DMS53 treated with DMSO at 0.1 percent for 48 hours (cell line): ENCODE data around the gene KISS1R.
A peak's percentile ranks its signal among the peaks of the same experiment; 100 is the strongest.

Experiments used
- DNase-seq: peaks from one replicate; lab custom pipeline; 2025; ENCODE audit not compliant: unreplicated experiment; lab: John Stamatoyannopoulos, UW

Gene KISS1R

DNA sequence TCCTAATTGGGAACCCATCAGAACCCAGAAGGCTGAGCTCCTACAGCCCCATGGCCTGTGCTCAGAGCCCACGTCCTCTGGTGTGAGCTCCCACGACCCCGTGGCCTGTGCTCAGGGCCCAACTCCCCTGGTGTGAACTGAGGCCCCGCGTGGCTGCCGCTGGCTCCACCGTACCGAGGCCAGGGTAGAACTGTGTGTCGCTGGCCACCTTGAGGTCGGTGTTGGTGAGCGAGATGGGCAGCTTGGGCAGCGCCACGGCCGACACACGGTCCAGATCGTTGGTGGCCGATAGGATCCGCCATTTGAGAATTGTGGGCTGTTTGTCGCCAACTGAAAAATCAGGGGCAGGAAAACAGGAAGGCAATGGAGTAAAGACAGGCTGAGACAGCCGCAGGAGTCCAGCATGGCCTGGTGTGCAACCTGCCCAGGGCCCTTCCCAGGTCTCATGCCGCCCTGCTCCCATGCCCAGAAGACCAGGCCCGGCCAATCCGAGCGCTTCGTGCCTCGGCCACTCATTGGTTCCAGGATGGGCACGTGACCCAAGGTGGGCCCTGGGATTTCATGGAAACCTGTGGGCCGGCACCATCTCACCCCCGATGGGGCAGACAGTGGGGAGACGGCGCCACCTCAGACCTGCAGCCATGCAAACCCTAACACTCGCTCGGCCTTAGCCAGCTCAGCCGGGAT is 35.6 kb upstream of the KISS1R start:
- no peak for DNase-seq

DNA sequence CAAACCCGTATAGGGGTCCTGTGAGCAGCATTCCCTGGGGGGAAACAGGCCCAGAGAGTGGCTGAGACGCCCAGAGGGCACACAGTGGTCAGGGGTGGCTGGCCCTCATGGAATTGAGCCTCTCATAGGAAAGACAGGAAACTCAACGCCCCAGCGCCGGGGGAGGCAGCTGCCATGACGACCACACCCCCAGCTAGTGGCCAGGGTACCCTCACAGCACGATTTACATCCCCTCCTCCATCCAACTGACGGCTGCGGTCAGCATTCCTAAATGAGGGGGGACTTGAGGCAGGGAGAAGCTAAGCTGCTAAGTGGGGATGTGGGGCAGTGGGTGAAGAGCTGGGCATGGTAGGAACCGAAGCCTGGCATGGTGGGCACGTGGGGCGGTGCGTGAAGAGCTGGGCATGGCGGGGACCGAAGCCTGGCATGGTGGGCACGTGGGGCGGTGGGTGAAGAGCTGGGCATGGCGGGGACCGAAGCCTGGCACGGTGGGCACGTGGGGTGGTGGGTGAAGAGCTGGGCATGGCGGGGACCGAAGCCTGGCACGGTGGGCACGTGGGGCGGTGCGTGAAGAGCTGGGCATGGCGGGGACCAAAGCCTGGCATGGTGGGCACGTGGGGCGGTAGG is 34.1 kb upstream of the KISS1R start:
- no peak for DNase-seq

DNA sequence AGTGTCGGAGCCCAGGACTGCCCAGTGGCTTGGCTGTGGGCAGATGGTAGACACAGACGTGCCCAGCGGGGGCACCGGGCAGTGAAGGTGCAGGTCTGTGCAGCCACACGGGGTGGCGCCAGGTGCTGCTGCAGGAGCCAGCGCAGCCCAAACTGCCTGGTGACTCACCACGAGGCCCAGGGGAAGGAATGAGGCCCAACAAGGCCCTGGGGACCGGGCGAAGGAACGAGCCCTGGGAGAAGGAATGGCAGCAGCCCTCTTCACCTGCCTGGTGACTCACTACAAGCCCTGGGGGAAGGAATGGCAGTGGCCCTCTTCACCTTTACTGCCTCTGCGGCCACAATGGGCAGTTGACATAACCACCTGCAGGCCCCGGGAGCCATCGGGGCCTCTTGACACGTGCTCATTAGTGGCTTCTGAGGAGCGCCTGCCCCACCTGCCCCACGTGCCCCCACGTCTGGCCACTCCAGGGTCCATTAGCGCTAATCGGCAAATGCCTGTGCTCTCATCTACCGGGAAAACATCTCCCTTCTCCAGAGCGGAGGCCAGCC is 33.4 kb upstream of the KISS1R start:
- DNase-seq = peak; percentile 75

DNA sequence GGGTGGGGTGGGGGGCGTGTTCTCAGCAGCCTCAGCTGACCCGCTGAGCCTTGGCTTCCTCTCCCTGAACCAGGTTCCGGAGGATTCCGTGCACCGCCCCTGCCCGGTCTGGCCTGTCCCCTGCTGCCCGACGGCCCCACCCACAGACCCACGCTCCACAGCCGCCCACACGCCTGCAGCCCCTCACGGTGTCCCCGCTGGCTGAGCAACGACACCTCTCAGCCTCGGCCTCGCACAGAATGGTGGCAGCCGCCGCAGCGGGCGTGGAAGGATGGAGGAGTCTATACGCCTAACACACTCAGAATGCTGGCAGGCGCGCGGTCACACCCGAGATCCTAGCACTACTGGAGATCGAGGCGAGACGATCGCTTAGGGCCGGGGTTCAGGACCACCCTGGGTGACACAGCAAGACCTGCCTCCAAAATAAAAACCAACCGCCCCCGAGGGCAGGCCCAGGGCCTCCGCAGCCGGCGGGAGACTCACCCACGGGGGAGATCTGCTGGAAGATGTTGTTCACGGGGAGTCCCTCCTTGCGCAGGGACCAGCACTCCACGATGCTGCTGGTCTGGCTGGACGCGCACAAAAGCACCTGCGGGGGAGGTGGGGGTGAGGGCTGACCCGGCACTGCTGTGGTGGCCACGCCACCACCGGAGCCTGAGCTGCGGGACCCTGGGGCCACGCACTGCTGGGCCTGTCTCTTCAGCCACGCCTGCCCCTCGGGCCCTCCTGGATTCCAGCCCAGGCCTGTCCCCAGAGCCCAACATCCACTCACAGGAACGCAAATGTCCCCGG is 32.5 kb upstream of the KISS1R start:
- no peak for DNase-seq

DNA sequence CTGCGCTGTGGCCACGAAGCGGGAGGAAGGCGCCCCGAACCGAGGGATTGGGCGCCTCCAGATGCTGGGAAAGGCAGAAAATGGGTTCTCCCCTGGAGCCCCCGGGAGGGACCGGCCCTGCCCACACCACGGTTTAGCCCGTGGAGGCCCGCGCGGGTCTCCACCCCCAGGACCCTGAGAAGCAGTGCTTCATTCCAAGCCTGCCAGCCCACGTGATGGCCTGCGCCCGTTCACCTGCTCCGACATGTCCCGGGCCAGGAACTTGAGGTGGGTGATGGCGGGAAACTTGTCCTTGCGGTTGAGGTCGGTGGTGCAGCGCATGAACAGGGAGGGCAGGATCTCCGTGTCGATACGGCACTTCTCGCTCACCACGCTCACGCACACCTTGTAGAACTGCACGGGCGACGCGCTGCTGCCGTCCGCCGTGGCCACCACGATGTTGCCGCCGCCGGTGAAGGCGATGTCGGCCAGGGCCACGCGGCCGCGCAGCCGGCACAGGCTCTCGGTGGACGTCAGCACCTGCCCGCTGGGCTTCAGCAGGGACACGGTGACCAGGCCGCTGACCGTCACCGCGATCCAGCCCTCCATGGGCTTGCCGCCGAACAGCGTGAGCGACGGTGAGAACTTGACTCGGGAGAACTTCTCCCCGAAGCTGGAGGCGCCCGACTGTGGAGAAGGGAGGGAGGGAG is 31.5 kb upstream of the KISS1R start:
- DNase-seq = no peak

DNA sequence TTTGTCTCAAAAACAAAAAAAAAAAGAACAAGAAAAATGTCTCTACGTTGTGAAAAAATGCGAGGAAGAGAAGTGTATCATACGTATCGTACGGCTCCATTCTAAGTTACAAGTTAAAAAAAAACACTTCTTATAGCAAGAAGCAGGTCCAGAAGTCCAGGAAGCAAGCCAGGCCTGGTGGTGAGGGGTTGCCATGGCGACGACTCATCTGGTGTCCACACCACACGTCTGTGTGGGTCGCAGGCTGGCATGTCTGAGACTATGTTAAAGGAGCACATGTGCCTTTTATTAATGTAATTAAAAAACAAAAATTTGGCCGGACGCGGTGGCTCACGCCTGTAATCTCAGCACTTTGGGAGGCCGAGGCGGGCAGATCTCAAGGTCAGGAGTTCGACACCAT is 30.1 kb upstream of the KISS1R start:
- DNase-seq = no peak

DNA sequence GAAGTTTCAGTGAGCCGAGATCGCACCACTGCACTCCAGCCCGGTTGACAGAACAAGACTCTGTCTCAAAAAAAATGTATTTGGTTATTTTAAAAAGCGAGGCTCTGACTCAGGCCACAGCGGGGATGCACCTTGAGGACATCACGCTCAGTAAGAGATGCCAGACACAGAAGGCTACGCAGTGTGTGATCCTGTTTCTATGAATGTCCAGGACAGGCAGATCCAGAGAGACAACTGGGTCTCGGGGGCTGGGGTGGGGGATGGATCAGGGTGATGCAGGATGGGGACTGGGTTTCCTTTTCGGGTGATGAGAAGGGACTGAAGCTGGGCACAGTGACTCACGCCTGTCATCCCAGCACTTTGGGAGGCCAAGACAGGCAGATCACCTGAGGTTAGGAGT is 29.5 kb upstream of the KISS1R start:
- no peak for DNase-seq

DNA sequence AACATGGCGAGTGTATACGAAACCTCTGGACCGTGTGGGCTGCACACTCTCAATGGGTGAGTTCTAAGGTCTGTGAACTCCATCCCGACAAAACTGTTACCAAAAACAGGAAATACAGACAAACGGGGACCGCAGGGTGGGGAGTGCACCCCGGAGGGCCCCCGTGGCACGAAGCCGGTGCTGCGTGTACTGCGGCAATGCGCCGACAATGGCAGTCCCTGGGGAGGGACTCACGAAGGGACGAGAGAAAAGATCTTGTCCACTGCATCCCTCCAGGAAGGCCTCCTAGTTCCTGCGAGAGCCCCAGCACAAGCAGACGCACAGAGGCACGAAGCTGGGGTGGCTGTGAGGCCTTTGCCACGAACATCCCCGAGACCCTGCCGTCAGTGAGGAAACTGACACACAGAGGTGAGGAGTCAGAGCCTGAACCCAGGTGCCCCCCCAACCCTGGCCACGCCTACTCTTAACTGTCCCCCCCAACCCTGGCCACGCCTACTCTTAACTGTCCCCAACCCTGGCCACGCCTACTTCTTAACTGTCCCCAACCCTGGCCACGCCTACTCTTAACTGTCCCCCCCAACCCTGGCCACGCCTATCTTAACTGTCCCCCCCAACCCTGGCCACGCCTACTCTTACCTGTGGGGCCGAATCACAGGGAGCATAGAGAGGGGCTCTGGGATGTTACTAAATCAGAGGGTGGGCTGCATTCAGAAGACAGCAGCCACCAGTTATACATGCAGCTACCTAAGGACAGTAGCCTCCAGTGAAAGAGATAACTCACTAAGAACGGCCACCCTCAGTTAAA is 28.4 kb upstream of the KISS1R start:
- DNase-seq = no peak

DNA sequence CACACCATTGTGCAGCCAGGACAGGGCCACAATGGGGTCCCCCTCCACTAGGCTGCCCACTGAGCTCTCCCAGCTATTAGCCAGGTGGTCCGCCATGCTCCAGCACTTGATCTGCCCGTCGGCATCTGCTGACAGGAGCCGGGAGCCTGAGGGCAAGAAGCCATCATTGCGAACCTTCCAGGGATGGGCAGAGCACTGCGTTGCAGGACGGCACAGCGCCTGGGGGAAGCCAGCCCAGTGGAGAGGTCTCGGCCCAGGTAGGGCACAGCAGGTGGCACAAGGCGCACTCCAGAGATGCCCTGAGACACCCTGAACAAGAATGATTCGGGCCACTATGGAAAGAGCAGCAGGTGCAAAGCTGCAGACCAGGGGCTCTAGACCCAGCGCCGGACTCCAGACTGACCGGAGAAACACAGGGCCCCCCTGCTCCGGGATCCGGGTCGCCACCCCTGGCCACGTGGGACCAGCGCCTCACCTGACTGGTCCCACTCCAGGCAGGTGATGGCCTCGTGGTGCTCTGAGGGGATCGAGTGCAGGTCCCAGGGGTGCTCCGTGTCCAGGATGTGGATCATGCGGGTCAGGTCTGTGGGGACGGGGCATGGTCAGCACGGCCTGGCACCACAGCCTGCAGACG is 27.4 kb upstream of the KISS1R start:
- DNase-seq = no peak

DNA sequence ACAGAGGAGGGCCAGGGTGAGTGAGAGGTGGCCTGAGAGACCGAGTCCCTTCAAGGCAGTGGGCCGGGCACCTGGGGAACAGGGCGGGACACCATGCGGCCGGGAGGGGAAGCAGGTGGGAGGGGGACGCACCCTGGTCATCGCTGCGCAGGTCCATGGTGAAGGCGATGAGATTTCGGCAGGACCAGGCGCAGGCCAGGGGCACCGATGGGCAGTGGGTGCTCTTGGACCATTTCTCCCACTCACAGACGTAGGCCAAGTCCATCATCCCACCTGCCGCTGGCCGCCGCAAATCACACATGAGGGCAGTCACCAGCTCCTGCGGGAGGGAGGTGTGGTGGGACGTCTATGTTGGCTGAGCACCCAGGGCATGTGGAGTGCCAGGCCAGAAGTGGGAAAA is 26.3 kb upstream of the KISS1R start:
- DNase-seq = no peak

DNA sequence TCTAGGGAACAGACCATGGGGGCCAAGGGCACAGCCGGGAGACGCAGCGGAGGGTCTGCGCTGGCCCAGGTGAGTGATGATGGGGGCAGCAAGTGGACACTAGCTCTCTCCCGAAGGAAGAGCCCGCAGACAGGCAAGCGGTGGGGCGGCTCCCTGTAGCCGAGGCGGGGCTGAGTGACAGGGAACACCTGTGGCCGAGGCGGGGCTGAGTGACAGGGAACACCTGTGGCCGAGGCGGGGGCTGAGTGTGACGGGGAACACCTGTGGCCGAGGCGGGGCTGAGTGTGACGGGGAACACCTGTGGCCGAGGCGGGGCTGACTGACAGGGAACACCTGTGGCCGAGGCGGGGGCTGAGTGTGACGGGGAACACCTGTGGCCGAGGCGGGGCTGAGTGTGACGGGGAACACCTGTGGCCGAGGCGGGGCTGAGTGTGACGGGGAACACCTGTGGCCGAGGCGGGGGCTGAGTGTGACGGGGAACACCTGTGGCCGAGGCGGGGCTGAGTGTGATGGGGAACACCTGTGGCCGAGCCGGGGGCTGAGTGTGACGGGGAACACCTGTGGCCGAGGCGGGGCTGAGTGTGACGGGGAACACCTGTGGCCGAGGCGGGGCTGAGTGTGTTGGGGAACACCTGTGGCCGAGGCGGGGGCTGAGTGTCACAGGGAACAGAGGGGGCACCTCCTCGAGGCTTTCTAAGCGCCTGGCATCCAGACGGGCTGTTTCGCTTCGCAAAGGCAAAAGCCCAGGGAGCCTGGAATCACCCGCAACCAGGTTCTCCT is 25.5 kb upstream of the KISS1R start:
- peak; percentile 57 for DNase-seq

DNA sequence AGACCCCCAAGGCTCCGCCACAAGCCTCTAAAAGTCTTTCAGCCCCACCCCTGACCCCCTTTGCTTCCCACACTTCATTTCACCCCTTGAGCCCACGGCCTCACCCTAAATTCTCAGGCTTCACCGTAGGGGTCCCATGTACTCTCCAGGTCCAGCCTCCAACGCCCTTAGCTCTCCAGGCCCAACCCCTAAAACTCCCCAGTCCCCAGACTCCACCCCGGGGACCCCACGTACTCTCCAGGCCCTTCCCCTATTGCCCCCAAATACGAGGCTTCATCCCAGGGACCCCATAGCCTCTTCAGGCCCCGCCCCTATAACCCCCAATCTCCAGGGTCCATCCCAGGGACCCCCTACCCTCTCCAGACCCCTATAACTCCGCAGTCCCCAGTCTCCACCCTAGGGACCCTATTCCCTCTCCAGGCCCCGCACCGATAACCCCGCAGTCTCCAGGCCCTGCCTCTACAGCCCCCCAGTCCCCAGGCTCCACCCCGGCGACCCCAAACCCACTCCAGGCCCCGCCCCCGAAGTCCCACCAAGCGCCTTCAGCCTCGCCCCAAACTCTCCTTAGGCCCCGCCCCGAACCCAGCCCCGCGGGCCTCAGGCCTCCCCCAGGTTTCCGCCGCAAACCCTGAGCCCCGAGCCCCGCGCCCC is 24.8 kb upstream of the KISS1R start:
- DNase-seq = no peak

DNA sequence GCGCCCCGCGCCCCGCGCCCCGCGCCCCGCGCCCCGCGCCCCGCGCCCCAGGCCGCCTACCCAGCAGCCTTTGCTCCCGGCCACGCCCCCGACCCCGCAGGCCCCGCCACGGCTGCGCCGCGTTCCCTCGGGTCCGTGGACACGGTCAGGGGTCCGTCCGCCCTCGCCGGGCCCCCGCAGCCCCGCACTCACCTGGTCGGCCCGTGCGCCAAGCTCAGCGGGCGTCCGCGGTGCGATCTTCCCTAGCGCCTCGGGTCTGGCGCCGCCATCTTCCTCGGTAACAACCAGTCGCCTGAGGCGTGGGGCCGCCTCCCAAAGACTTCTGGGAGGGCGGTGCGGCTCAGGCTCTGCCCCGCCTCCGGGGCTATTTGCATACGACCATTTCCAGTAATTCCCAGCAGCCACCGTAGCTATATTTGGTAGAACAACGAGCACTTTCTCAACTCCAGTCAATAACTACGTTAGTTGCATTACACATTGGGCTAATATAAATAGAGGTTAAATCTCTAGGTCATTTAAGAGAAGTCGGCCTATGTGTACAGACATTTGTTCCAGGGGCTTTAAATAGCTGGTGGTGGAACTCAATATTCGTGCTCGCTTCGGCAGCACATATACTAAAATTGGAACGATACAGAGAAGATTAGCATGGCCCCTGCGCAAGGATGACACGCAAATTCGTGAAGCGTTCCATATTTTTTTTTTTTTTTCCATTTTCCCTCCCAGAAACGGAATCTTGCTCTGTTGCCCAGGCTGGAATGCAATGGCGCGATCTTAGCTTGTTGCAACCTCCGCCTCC is 24.0 kb upstream of the KISS1R start, which contains the start of the genes MED16 and RNU6-9:
Gene MED16, minus strand, starts transcription at position 294 of the 796 bp plus-strand sequence. CDS start 2,056 bp downstream, outside the sequence.
Gene RNU6-9, plus strand, starts transcription at position 591 of the 796 bp plus-strand sequence.
- peak; percentile 65 for DNase-seq

DNA sequence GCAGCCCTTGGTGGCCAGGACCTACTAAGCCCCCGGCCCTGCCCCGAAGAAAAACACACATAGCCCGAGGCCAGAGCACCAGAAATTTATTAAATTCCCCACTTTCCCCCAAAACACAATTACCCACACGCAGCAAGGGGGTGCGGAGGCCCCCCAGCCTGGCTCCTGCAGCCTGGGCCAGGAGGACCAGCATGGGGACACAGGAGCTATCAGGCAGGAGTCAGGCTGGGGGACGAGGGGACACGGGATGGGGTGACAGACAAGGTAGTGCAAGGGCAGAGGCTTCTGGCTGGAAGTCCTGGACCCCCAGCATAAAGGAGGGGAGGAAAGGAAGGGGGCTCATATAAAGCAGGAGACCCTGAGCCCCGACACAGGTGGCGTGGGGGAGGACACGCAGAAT is 20.7 kb upstream of the KISS1R start:
- no peak for DNase-seq

DNA sequence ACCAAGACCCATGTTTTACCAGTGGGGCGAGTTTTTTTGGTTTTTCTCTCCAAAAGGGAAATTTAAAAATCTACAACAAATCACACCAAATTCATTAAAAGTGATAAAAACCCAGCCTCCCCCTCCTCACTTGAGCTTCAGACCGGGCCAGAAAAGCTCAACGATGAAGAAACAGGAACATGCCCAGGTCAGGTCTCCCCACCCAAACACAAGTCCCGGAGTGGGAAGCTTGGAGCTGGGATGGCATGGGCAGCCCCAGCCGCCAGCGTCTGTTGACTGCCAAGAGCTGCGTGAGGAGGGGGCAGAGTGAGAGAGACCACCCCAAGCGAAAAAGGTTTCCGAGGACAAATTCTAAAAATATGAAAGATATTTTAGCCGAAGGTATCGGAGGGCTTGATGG is 20.1 kb upstream of the KISS1R start:
- DNase-seq = no peak

DNA sequence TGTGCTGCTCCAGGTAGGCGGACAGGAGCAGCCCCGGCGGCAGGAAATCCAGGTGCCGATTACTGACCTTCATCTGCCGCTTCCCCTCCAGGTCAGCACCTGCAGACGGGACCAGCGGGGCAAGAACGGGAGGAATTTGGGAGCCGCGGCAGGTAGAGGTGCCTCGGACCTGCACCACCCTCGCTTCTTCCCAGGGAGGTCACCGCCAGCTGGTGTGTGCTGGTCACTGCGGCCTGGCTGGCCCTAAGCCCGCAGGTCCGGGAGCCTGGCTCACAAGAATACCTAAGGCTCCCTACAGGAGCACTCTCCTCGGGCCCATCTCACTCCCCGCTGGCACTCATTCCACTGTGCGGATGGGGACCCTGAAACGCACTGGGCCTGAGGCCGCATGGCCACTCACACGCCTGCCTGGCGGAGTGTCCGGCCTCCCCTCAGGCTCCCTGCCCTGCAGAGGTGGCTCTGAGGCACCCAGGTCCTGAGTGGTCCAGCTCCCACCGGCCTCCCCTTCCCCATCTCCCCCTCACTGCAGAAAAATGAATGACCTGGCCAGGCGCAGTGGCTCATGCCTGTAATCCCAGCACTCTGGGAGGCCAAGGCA is 19.6 kb upstream of the KISS1R start:
- DNase-seq = no peak

DNA sequence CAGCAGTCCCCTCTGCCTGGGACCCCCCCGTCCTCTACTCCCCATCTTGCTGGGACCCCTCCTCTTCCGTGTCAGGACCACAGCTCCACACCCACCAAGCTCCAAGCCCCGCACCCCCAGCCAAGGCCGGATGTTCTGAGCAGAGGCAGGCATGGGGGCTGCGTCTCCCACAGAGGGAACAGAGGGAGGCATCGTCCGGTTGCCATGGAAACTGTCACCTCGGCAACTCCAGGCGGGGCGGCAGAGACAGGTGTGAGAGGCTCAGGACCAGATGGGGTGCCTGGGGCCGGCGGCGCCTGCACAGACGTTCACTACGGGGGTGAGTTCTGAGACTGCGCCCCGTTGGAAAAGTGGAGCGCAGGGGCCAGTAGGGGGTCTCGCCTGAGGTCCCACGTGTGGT is 18.5 kb upstream of the KISS1R start:
- DNase-seq = no peak
